NCI-H1417 (cell line): ENCODE results near the gene DLGAP1.
A peak's percentile ranks its signal among the peaks of the same experiment; 100 is the strongest.
"Not testable (repeated sequence)": the region's sequence is repeated elsewhere in the genome, so short reads cannot be mapped to it uniquely, and the experiment has no call there.

Experiments used
- DNase-seq, 3 experiments: peaks; one replicate each; lab custom pipeline; 2025; lab: John Stamatoyannopoulos, UW

Gene DLGAP1

GRCh38 chr18:4077721-4078120, 377.4 kb downstream of the DLGAP1 start:
- no peak for DNase-seq

- DNase-seq = no peak
These were observed 377.9 kb downstream of the DLGAP1 start for GRCh38 chr18:4077204-4077603.

GRCh38 chr18:4074647-4075046, 380.5 kb downstream of the DLGAP1 start:
- no peak for DNase-seq

GRCh38 chr18:4069183-4069582, 385.9 kb downstream of the DLGAP1 start:
- DNase-seq = no peak

- DNase-seq = peak; percentile 11 to 70 (median 43)
These were observed 386.5 kb downstream of the DLGAP1 start for GRCh38 chr18:4068552-4069158.

GRCh38 chr18:4063545-4063944, 391.6 kb downstream of the DLGAP1 start:
- DNase-seq = no peak

- DNase-seq = no peak
These were observed 394.5 kb downstream of the DLGAP1 start for GRCh38 chr18:4060427-4061281.

- DNase-seq = peak in 2 of 3 experiments; percentile 14 to 67
These were observed 396.9 kb downstream of the DLGAP1 start for GRCh38 chr18:4058179-4058578.

- DNase-seq = peak in 1 of 3 experiments; percentile 67
These were observed 414.6 kb downstream of the DLGAP1 start for GRCh38 chr18:4040391-4041092.

GRCh38 chr18:4035521-4035920, 419.6 kb downstream of the DLGAP1 start:
- peak in 2 of 3 experiments; percentile 19 to 70 for DNase-seq

- not testable (repeated sequence) for DNase-seq
These were observed 420.3 kb downstream of the DLGAP1 start for GRCh38 chr18:4034815-4035214.

GRCh38 chr18:4026542-4026941, 428.6 kb downstream of the DLGAP1 start:
- no peak for DNase-seq

GRCh38 chr18:4024702-4025101, 430.4 kb downstream of the DLGAP1 start:
- no peak for DNase-seq

- DNase-seq = not testable (repeated sequence)
These were observed 432.4 kb downstream of the DLGAP1 start for GRCh38 chr18:4022749-4023148.

GRCh38 chr18:4020026-4020425, 435.1 kb downstream of the DLGAP1 start:
- no peak for DNase-seq

- DNase-seq = peak in 1 of 3 experiments; percentile 26
These were observed 437.6 kb downstream of the DLGAP1 start for GRCh38 chr18:4017480-4017879.

- DNase-seq = no peak
These were observed 438.6 kb downstream of the DLGAP1 start for GRCh38 chr18:4016391-4017049.

- DNase-seq = no peak
These were observed 447.3 kb downstream of the DLGAP1 start for GRCh38 chr18:4007846-4008245.

GRCh38 chr18:4004183-4004829, 450.8 kb downstream of the DLGAP1 start:
- DNase-seq = no peak

GRCh38 chr18:3998698-3999333, 456.3 kb downstream of the DLGAP1 start:
- peak in 2 of 3 experiments; percentile 60 to 61 for DNase-seq

- DNase-seq = peak; percentile 64 to 88 (median 87)
These were observed 459.5 kb downstream of the DLGAP1 start for GRCh38 chr18:3995476-3996102.
